Pancreas (tissue), 10 donors: Measurements from ENCODE around the gene NPEPPS. TPM values are rescaled to one million over a fixed set of nuclear protein-coding genes. Genes with fewer than 3 reads are reported as not detected.

Source experiments
- ATAC-seq, 4 donors: fragments of 200-7000 bp; cut with Tn5 transposase; one replicate each; pipeline versions ENCODE4 v1.8.0 to v1.9.1; 2020; ENCODE audit warnings: mild to moderate bottlenecking in 4 of 4, moderate library complexity in 4 of 4
- DNase-seq, 6 donors: peaks; one replicate each; pipeline ENCODE4 v3.0.0-alpha.2; 2020
- FAIRE-seq: peaks from 2 replicates; lab custom pipeline; 2012; peaks lifted over from hg19 to GRCh38; lab: Jason Lieb, UNC
- H3K27ac ChIP-seq, 4 donors: fragments of 200-600 bp; sonication (generic); 1 replicate in 3 of 4; 2 replicates in 1 of 4; pipeline versions ENCODE4 v1.5.0 to v1.8.0; 2020
- H3K27me3 ChIP-seq, 4 donors: fragments of 200-600 bp; one replicate each; pipeline ENCODE4 v1.8.0; 2021
- H3K36me3 ChIP-seq, 3 donors: fragments of 200-600 bp; sonication (generic) in 1 of 3; one replicate each; pipeline versions ENCODE4 v1.5.0 to v1.8.0; 2020 to 2021
- H3K4me1 ChIP-seq, 3 donors: fragments of 200-600 bp; one replicate each; pipeline ENCODE4 v1.8.0; 2021
- H3K4me3 ChIP-seq, 4 donors: fragments of 200-600 bp; sonication (generic) in 2 of 4; one replicate each; pipeline versions ENCODE4 v1.5.0 to v1.8.0; 2020 to 2021
- H3K9me3 ChIP-seq, 4 donors: fragments of 200-600 bp; one replicate each; pipeline ENCODE4 v1.8.0; 2021
- CTCF ChIP-seq, 4 donors: fragments of 200-600 bp; sonication (generic) in 3 of 4; IDR thresholded peaks; one replicate each; pipeline versions ENCODE4 v1.5.0 to v1.8.0; 2021; ENCODE audit warnings: antibody characterized with exemption in 4 of 4
- WGBS, 2 donors: extraction: QIAGEN DNeasy Blood & Tissue Kit; methylation state at CpG; one replicate each; pipeline ENCODE4 v1.1.7; 2013; 5-methylcytosine and 5-hydroxymethylcytosine counted together
- intact Hi-C, 3 donors: fragments of 100-400 bp; cut with DNase I; formaldehyde crosslinking; loops; one replicate each; pipeline versions ENCODE4 v1.11.1 to v1.14.2; 2022
- polyA plus RNA-seq, 2 donors: library from polyadenylated mRNA; stranded (reverse); fragments of 200-250 nt; gene quantifications; one replicate each; pipeline ENCODE4 v1.2.3, GENCODE V29; 2013
- total RNA-seq, 6 donors: library from RNA; stranded (reverse); fragmentation: NEBNext Ultra II Directional in 4 of 6; extraction: Animal tissue kit (Norgen Biotek cat#: 25700) in 4 of 6; gene quantifications; one replicate each; pipeline versions ENCODE4 v1.2.1 to v1.2.4, GENCODE V29; 2021 to 2023
- donor health status: healthy with polysubstance abuse.
- donor health status: DM: no; HTN: no; CAD: no; lungs with moderate emphysema.
- donor health status: DM: no; HTN: no; CAD: no.
- donor health status: control.
- donor health status: control.
- donor health status: Bipolar disorder and iron deficiency.
- donor health status: DM: yes; HTN: yes; CAD: no.
- donor health status: DM: no; HTN: no; CAD: no.
- donor health status: DM: no; HTN: no; CAD: no.
- donor health status: DM: yes; HTN: yes; CAD: no.

Gene NPEPPS
- total and polyA plus RNA-seq, 8 donors, result 31.9 to 72.3 (median 45.9) TPM

- no peak for TF ChIP-seq CTCF (IDR thresholded peaks at IDR 0.05)
- intact Hi-C loops, result no loop called here
- FAIRE-seq (no peak), ATAC-seq (no peak), DNase-seq (no peak)
- H3K36me3 ChIP-seq, result no peaks in the 10 kb centered on the region
- H3K4me3 ChIP-seq, result no peak overlapping the region
- 69 to 85% methylated on average over 3 of the region's 3 CpGs for WGBS, 2 donors
- H3K27ac ChIP-seq, result no peak overlapping the region
- no peaks in the 10 kb centered on the region for H3K4me1 ChIP-seq
- H3K9me3 ChIP-seq, result no peaks in the 10 kb centered on the region
- no peaks in the 10 kb centered on the region for H3K27me3 ChIP-seq
Observed at GRCh38 chr17:47640076-47640475, 109.2 kb downstream of the NPEPPS start.

- no peak for DNase-seq
- 90 to 91% methylated on average over 4 of the region's 4 CpGs for WGBS, 2 donors
- intact Hi-C loops, result no loop called here
Observed at GRCh38 chr17:47641202-47641601, 110.3 kb downstream of the NPEPPS start.

GRCh38 chr17:47643116-47643515, 112.2 kb downstream of the NPEPPS start:
- no peaks in the 10 kb centered on the region for H3K36me3 ChIP-seq
- H3K4me3 ChIP-seq, result no peak overlapping the region
- H3K4me1 ChIP-seq, result no peaks in the 10 kb centered on the region
- WGBS, 2 donors, result 96% methylated on average over 2 of the region's 2 CpGs
- intact Hi-C loops, result no loop called here
- H3K9me3 ChIP-seq, result no peaks in the 10 kb centered on the region
- FAIRE-seq, result no peak
- ATAC-seq, result no peak
- no peaks in the 10 kb centered on the region for H3K27me3 ChIP-seq
- DNase-seq, result no peak
- TF ChIP-seq CTCF (IDR thresholded peaks at IDR 0.05), result no peak
- H3K27ac ChIP-seq, result no peak overlapping the region

More at GRCh38 chr17:47641202-47641601, 110.3 kb downstream of the NPEPPS start:
- TF ChIP-seq CTCF (IDR thresholded peaks at IDR 0.05), result no peak
- no peak for FAIRE-seq
- no peak overlapping the region for H3K27ac ChIP-seq
- no peaks in the 10 kb centered on the region for H3K4me1 ChIP-seq
- no peaks in the 10 kb centered on the region for H3K27me3 ChIP-seq
- H3K9me3 ChIP-seq, result no peaks in the 10 kb centered on the region
- ATAC-seq, result no peak
- no peaks in the 10 kb centered on the region for H3K36me3 ChIP-seq
- no peak overlapping the region for H3K4me3 ChIP-seq

GRCh38 chr17:47644324-47644723, 113.4 kb downstream of the NPEPPS start:
- no peak for TF ChIP-seq CTCF (IDR thresholded peaks at IDR 0.05)
- no peak for FAIRE-seq
- WGBS, 2 donors, result 88 to 89% methylated on average over 5 of the region's 5 CpGs
- no peak for DNase-seq
- intact Hi-C loops, result no loop called here
- no peak for ATAC-seq
- H3K27ac ChIP-seq, result no peak overlapping the region
- H3K9me3 ChIP-seq, result no peaks in the 10 kb centered on the region
- H3K4me3 ChIP-seq, result no peak overlapping the region
- peaks cover 0 to 7% (median 0%) of the 10 kb centered on the region in 3 donors for H3K4me1 ChIP-seq
- no peaks in the 10 kb centered on the region for H3K36me3 ChIP-seq
- no peaks in the 10 kb centered on the region for H3K27me3 ChIP-seq

- Histone ChIP-seq H3K27ac (peak within 1 kb of the TSS; percentile 68 to 89 (median 78)), H3K9me3 (no peaks in the 10 kb centered on the region), H3K27me3 (no peaks in the 10 kb centered on the region), H3K4me3 (peak within 1 kb of the TSS; percentile 67 to 87 (median 84)), H3K36me3 (peaks cover 4 to 16% (median 5%) of the 10 kb centered on the region in 3 donors), H3K4me1 (peaks cover 0 to 26% (median 10%) of the 10 kb centered on the region in 3 donors)
- FAIRE-seq (peak; percentile 87), DNase-seq (peak; percentile 98 to 100 (median 99)), ATAC-seq (peak; percentile 87 to 94 (median 88))
- 0 to 1% methylated on average over 64 to 74 of the region's 74 CpGs for WGBS, 2 donors
- intact Hi-C loops, result no loop called here
- TF ChIP-seq CTCF (IDR thresholded peaks at IDR 0.05), result no peak
Observed at GRCh38 chr17:47649153-47649971, 118.5 kb downstream of the NPEPPS start, which contains the start of gene KPNB1. KPNB1 (plus strand) TSS chr17:47649919; CDS start chr17:47650245, 326 bp downstream.
